PC-9 (cell line): Measurements from ENCODE around the gene MICB. TPM values are rescaled to one million over a fixed set of nuclear protein-coding genes. Genes with fewer than 3 reads are reported as not detected.
"Not testable (repeated sequence)": the region's sequence is repeated elsewhere in the genome, so short reads cannot be mapped to it uniquely, and the experiment has no call there.

ENCODE experiments used
- BruUV-seq: library from RNA; stranded (reverse); fragments of 400-500 nt; replicated peaks from 2 replicates; lab custom pipeline; 2021; lab: Mats Ljungman, UMichigan
- CTCF ChIA-PET: fragments of 300-600 bp; sonication (Branson Sonifier 250); formaldehyde crosslinking; loops from one replicate; lab custom pipeline; 2022; ENCODE audit warnings: antibody characterized with exemption; lab: Charles Lee
- POLR2A ChIA-PET: fragments of 300-600 bp; sonication (Branson Sonifier 250); formaldehyde crosslinking; loops from one replicate; lab custom pipeline; 2022; ENCODE audit warnings: antibody characterized with exemption; ENCODE audit not compliant: unreplicated experiment; lab: Charles Lee
- DNase-seq, 2 experiments: peaks; one replicate each; pipeline versions ENCODE4 v3.0.0 to v3.0.0-alpha.2; 2015 to 2022; ENCODE audit warnings: mixed read lengths in 1 of 2
- H2AFZ ChIP-seq: fragments of 200-600 bp; sonication (generic); 2 replicates; pipeline ENCODE4 v1.8.1; 2017; ENCODE audit warnings: antibody characterized with exemption
- H3F3A ChIP-seq: fragments of 200-600 bp; sonication (generic); 2 replicates; pipeline ENCODE4 v1.8.1; 2017; ENCODE audit warnings: antibody characterized with exemption, mild to moderate bottlenecking, low read depth; ENCODE audit not compliant: insufficient read depth
- H3K27ac ChIP-seq: fragments of 200-600 bp; sonication (generic); 2 replicates; pipeline ENCODE4 v1.6.1; 2016; ENCODE audit warnings: mixed run types
- H3K27me3 ChIP-seq: fragments of 200-600 bp; sonication (generic); 2 replicates; pipeline ENCODE4 v1.6.1; 2016; ENCODE audit warnings: low read depth, mixed run types; ENCODE audit not compliant: insufficient read depth
- H3K36me3 ChIP-seq: fragments of 200-600 bp; sonication (generic); 2 replicates; pipeline ENCODE4 v1.6.1; 2016; ENCODE audit warnings: low read depth, mixed run types
- H3K4me1 ChIP-seq: fragments of 200-600 bp; sonication (generic); replicated peaks from 2 replicates; pipeline ENCODE4 v1.6.1; 2016; ENCODE audit warnings: mixed run types; ENCODE audit not compliant: insufficient read depth
- H3K4me2 ChIP-seq: fragments of 200-600 bp; sonication (generic); 2 replicates; pipeline ENCODE4 v1.6.1; 2017; ENCODE audit warnings: mixed run types
- H3K4me3 ChIP-seq: fragments of 200-600 bp; sonication (generic); 2 replicates; pipeline ENCODE4 v1.6.1; 2016; ENCODE audit warnings: mixed run types
- H3K79me2 ChIP-seq: fragments of 200-600 bp; sonication (generic); 2 replicates; pipeline ENCODE4 v1.6.1; 2017; ENCODE audit warnings: low read depth, mixed run types
- H3K9me2 ChIP-seq: fragments of 200-600 bp; sonication (generic); 2 replicates; pipeline ENCODE4 v1.8.1; 2017; ENCODE audit warnings: mild to moderate bottlenecking; ENCODE audit not compliant: insufficient read depth
- H3K9me3 ChIP-seq: fragments of 200-600 bp; sonication (generic); 2 replicates; pipeline ENCODE4 v1.8.1; 2016; ENCODE audit warnings: low read depth; ENCODE audit not compliant: insufficient read depth
- H4K20me1 ChIP-seq: fragments of 200-600 bp; sonication (generic); 2 replicates; pipeline ENCODE4 v1.8.1; 2017; ENCODE audit not compliant: insufficient read depth
- EZH2 ChIP-seq: fragments of 200-600 bp; sonication (generic); IDR thresholded peaks from 2 replicates; pipeline ENCODE4 v1.8.0; 2017; ENCODE audit warnings: antibody characterized with exemption, low read depth
- intact Hi-C: fragments of 100-400 bp; cut with micrococcal nuclease; formaldehyde crosslinking; loops from one replicate; pipeline ENCODE4 v1.10.0; 2022; ENCODE audit not compliant: unreplicated experiment
- total RNA-seq: library from RNA; stranded (reverse); gene quantifications from 2 replicates; pipeline ENCODE4 v1.2.3, GENCODE V29; 2021
- TF ChIP-seq, protein P1 (sequence below): fragments of 200-600 bp; sonication (generic); conservative IDR thresholded peaks from 2 replicates; pipeline ENCODE4 v1.6.1; 2017; ENCODE audit warnings: mixed run types, antibody characterized with exemption, mild to moderate bottlenecking, moderate library complexity

Gene MICB
- total RNA-seq, 1 experiment from 2014 or later = 37.8 TPM

- ChIA-PET POLR2A (interaction anchor here (0.6 kb wide), 1 partner anchor 1321 kb away, joined by 15 read pairs; no protein-coding TSS in a partner anchor), CTCF (interaction anchor here (0.9 kb wide), 1 partner anchor 8 kb away, joined by 3 read pairs; no protein-coding TSS in a partner anchor)
- no peaks in the 10 kb centered on the region; the same call in 1 of the 2 replicates for H3K9me3 ChIP-seq
- no peak for DNase-seq
- H3K27ac ChIP-seq = no peak overlapping the region
- peak overlapping the region; percentile 56 for H3K4me3 ChIP-seq
- TF ChIP-seq, protein P1, sequence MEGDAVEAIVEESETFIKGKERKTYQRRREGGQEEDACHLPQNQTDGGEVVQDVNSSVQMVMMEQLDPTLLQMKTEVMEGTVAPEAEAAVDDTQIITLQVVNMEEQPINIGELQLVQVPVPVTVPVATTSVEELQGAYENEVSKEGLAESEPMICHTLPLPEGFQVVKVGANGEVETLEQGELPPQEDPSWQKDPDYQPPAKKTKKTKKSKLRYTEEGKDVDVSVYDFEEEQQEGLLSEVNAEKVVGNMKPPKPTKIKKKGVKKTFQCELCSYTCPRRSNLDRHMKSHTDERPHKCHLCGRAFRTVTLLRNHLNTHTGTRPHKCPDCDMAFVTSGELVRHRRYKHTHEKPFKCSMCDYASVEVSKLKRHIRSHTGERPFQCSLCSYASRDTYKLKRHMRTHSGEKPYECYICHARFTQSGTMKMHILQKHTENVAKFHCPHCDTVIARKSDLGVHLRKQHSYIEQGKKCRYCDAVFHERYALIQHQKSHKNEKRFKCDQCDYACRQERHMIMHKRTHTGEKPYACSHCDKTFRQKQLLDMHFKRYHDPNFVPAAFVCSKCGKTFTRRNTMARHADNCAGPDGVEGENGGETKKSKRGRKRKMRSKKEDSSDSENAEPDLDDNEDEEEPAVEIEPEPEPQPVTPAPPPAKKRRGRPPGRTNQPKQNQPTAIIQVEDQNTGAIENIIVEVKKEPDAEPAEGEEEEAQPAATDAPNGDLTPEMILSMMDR = no peak
- TF ChIP-seq EZH2 = no peak
- H3K9me2 ChIP-seq = no peaks in the 10 kb centered on the region
- no TSS peak for BruUV-seq
- H3F3A ChIP-seq = no peaks in the 10 kb centered on the region
- H3K4me2 ChIP-seq = peak overlapping the region; percentile 80
- no peaks in the 10 kb centered on the region for H3K36me3 ChIP-seq
- H3K27me3 ChIP-seq = no peaks in the 10 kb centered on the region
- intact Hi-C loops = loop anchor here (1.0 to 5.0 kb wide), 2 partner anchors 43 to 239 kb away; partner anchors contain the start of gene CLIC1
- peaks cover 56% of the 10 kb centered on the region for H3K79me2 ChIP-seq
- H4K20me1 ChIP-seq = no peaks in the 10 kb centered on the region; the same call in 1 of the 2 replicates
- H2AFZ ChIP-seq = peak overlapping the region; percentile 96
- peaks cover 23% of the 10 kb centered on the region for H3K4me1 ChIP-seq
Observed at GRCh38 chr6:31498748-31499147, 803 bp downstream of the MICB start.

DNA sequence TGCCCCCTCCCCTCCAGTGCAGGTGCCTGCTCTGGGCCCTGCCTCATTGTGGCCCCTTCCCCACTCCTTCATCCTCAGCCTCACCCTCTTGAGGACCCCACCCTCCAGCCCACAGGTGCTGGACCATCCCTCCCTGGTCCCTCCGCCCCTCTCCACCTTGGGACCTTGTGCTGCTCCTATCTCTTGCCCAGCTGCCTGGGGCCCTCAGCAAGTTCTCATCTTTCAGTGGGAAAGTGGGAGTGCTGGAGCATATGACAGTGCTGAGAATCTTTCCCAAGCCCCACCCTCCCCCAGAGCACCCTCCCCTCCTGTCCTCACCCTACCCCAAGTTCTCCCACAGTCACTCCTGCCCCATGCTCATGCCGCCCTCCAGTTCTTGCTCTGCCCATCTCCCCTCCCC, 1.7 kb downstream of the MICB start:
- H3K79me2 ChIP-seq = peaks cover 63% of the 10 kb centered on the region
- POLR2A ChIA-PET, H3K27ac ChIP-seq, H2AFZ ChIP-seq, H3K9me2 ChIP-seq, H3K4me3 ChIP-seq, CTCF ChIA-PET, H4K20me1 ChIP-seq, H3K9me3 ChIP-seq, BruUV-seq, H3K27me3 ChIP-seq, H3K36me3 ChIP-seq, DNase-seq, H3F3A ChIP-seq: not testable (repeated sequence)
- peak overlapping the region; percentile 80; the same call in 1 of the 2 replicates for H3K4me2 ChIP-seq
- H3K4me1 ChIP-seq = peaks cover 23% of the 10 kb centered on the region
- intact Hi-C loops = loop anchor here (5.0 kb wide), 1 partner anchor 238 kb away; the partner anchor contains the start of gene CLIC1

- Histone ChIP-seq H3K36me3 (no peaks in the 10 kb centered on the region), H3K9me3 (no peaks in the 10 kb centered on the region; the same call in 1 of the 2 replicates), H4K20me1 (no peaks in the 10 kb centered on the region; the same call in 1 of the 2 replicates), H3K9me2 (no peaks in the 10 kb centered on the region), H3K27ac (no peak overlapping the region), H3K27me3 (no peaks in the 10 kb centered on the region), H3K4me1 (0 out of 2 replicates have a peak, but pooled peaks cover 6% of the 10 kb centered on the region), H3F3A (no peaks in the 10 kb centered on the region), H3K4me3 (no peak overlapping the region), H2AFZ (no peak overlapping the region), H3K4me2 (no peak overlapping the region), H3K79me2 (peaks cover 51% of the 10 kb centered on the region)
- no peak for DNase-seq
- CTCF ChIA-PET = no interaction called here
- POLR2A ChIA-PET = no interaction called here
- no peak for TF ChIP-seq EZH2
- TF ChIP-seq, protein P1 = no peak
- intact Hi-C loops = no loop called here
- no TSS peak for BruUV-seq
Observed at GRCh38 chr6:31502586-31502985, 4.6 kb downstream of the MICB start.

- H3K27ac ChIP-seq, POLR2A ChIA-PET, H3K4me2 ChIP-seq, intact Hi-C loops, H2AFZ ChIP-seq, H3K27me3 ChIP-seq, H3F3A ChIP-seq, H3K79me2 ChIP-seq, H3K36me3 ChIP-seq, CTCF ChIA-PET, BruUV-seq, DNase-seq, H3K9me2 ChIP-seq, H3K4me1 ChIP-seq, H3K9me3 ChIP-seq, H4K20me1 ChIP-seq, H3K4me3 ChIP-seq: not testable (repeated sequence)
Observed at GRCh38 chr6:31509036-31509435, 11.1 kb downstream of the MICB start.
